ENCODE measurements around the gene TGFBR3.

TGFBR3 gene

GRCh38 chr1:91729621-91730358 is 156.2 kb downstream of the TGFBR3 start:
- no peak for DNase-seq

DNA sequence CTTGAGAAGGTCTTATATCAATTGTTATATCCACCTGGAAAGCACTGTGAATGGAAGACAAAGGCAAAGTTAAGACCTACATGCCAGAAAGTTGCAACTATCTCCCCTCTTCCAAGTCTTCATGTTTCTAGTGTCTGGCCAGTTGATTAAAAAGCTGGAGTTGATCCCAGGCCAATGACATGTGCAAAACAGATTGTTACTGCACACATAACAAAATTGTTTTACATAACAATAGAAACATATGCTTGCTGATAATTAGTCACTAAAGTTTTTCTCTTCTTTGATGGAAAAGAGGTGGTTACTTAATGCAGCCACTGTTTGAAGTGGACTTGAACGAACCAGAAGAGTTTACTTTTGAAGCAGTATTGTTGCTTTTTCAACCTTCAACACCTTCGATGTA is 158.2 kb downstream of the TGFBR3 start:
- DNase-seq = no peak

DNA sequence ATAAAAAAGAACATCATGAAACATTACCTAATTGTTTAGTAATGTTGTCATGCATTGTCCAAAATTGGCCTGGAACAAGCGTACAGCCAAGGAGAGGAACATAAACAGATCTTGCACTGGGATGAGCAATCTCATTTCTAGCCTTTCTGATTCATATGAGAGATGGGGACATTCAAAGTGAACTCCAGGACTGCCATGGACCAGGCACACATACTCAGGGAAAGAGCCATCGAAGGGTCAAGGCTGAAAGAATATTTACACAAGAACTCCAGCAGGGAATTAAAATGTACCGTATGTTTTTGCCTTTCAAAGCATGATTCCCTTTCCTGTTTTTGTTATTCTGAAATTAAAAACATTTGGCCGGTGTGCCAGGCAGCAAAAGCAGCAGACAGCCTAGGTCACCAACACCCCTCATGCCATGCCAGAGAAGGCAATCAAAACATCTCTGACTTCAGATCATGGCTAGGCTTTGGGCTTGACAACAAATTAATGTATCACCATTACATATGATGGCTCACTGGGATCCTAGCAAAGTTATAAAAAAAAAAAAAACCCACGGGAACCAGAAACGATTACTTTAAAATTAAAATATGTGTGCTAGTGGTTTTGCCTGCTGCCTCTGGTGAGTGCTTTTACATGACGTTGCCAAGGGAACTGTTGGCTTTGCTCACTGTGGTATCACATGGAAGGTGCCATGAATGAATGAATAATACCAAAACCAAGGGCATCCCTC is 159.8 kb downstream of the TGFBR3 start:
- peak in 1 of 2 experiments; percentile 5 for DNase-seq

- DNase-seq = no peak
Observed at GRCh38 chr1:91725618-91725988, 160.3 kb downstream of the TGFBR3 start.

DNA sequence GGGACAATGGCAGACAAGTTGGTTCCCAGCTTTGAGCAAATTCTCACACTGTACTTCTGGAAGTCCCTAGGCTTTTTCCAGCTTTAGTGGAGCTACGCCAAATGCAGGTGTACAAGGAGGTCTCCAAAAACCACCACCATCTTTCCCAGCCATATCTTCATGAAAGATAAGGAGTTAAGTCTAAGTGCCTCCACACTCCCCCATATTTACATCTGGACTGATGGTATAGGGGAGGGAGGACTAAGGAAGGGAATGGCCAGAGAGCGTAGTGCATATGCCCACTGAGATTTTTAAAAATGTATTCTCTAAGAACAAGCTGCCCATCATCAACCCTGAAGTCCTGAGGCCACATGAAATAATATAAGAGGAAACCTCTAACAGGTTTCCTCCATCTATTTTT is 161.3 kb downstream of the TGFBR3 start:
- DNase-seq = no peak

- DNase-seq = no peak
Observed at GRCh38 chr1:91724231-91724630, 161.7 kb downstream of the TGFBR3 start.

DNA sequence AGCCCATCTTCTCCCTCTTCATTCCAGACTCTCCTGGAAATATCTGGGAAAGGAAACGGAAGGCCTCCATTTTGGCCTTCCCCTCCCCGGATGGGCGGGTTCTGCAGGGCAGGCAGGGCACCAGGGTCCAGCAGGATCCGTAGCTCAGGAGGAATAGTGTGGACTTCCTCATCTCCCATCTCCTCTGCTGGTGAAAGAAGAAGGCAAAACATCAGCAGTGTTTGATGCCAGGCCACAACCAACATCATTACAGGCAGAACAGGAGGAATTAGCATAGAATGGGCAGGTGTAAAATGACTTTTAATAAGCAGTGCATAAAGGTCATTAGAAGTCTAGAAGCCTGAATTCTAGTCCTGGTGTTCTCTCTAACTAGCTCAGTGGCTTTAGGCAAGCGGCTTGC is 165.9 kb downstream of the TGFBR3 start:
- no peak for DNase-seq

DNA sequence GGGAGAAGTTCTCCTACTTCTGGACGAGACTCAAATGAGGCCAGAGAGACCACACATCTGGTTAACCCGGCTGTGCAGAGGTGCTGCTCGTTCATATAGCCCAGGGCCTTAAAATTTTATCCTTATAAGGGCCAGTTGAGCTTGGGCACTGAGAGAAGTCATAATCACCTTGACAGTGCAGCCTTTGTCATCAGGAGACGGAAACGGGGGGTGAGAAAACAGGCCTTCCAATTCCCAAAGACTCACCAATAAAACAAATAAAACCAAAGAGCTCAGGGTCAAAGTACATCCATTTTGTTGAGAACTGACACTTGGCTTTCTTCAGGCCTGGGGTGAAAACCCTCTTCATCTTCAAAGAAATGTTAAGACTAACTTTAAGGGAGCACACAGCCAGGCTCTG is 167.1 kb downstream of the TGFBR3 start:
- no peak for DNase-seq

DNA sequence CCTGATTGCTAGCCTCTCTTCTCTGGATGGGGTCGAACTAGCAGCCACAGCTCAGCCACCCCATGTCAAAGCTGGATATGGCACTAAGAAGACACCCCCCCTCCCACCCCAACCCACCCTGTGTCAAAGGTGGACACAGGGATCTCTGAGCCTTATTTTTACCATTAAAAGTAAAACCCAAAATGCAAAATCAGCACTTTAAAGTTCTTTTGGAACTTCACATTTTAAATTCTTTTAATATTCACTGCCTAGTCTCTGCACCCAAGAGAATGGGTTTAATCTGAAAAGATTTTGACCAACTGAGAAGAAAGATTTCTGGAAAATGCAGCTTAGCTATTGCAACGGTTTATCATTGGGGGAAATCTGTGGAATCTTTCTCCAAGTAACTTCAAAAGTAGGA is 167.6 kb downstream of the TGFBR3 start:
- no peak for DNase-seq

GRCh38 chr1:91717839-91718238 is 168.1 kb downstream of the TGFBR3 start:
- DNase-seq = no peak

DNA sequence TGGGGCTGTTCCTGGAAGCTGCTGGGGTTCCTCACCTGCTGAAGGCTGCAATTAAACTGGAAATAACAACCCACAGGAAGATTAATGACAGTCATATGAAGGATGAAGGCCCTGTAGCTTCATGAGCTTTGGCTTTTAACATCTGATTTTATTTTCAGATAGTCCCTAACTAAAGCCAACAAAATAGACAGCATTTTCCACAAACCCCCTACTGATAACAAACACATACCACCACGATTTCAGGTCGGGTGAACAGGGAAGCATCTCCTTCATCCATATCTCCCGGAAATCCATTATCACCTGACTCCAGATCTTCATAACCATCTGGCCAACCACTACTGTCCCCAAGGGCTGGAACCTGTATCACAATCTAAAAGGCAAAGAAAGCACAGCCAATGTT is 169.6 kb downstream of the TGFBR3 start:
- no peak for DNase-seq

- DNase-seq = no peak
Observed at GRCh38 chr1:91715416-91716000, 170.4 kb downstream of the TGFBR3 start.

- no peak for DNase-seq
Observed at GRCh38 chr1:91714867-91715381, 171.0 kb downstream of the TGFBR3 start.

DNA sequence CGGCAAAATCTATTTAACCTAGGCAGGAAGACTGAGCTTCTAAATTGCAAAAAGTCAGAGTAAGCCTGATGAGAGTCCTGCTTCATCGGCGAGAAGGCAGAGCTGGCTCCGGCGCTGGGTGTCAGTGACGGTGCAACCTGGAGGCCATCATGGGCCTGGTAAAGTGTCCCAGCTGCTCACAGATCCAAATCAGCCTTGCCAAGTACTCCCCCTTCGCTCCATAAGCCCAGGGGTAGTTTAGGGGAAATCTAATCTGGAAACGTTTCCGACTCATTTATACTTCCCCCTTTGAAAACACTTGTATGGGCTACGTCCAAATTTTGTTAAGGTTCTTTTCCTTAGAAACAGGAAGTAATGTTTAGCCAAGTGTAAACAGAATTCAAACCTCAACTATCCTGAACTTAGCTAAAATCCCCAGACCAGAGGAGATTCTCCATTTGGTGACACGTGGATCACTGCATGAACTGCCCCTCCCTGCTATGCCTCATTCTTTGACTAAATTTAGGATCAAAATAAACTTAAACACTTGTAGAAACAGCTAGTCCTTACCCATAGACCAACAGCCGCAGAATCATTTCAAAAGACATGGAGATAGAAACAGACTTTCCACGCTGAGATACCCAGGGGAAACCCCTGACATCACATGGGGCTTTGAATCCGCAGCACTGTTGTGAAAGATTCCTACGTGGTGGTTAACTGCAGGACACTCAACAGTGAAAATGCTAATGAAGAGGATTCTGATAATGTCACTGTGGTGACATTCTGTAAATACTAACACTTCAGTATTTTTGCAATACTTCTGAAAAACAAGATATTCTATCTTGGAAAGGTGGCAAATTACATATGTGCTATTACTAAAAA is 172.7 kb downstream of the TGFBR3 start:
- no peak for DNase-seq

DNA sequence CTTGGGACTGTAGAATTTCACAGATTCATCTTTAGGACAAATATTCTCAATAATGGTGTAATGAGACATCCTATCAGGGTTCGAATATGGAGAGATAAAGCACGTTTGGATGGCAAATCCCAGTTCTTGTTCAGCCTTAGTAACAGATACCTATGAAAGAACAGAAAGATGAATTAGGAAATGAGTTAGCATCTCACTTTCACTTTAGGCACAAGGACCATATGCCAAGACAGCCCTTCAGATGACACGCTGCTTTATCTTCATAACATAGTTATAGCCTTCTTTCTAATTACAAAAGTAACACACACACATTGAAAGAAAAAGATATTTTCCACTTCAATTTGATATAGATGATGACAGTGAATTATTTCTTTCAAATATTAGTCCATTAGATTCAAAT is 173.6 kb downstream of the TGFBR3 start:
- no peak for DNase-seq

DNA sequence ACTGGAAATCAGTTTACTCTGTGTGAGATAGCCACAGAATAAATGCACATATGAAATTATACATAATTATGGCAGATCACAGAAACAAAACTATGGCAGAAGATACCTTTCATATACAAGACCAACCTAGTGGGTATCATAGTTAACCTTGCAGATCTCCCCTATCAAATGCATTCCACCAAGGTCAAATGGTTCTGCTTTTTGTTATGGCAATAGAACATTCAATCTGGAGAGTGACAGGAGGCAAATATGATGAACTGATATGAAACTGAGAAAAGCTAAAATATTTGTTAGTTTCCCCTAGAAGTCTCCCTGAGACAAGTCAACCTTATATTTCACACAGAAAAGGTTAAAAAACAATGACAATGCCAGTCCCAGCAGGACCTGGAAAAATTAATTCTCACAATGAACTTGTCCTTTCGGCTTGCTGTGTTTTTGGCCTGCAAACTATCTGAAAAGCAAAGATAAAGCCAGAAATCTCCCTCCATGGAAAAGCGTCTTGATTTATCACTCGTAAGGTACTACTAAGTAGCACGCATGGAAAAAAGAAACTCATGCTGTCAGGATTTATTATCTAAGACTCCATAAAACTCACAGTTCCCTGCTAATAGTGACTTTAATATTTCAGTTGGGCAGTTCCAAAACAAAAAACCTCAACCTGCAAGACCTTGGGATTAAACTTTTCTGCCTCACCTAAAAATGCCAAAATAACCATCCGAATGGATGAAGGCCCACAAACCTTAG is 174.3 kb downstream of the TGFBR3 start:
- no peak for DNase-seq

- DNase-seq = no peak
Observed at GRCh38 chr1:91710261-91710660, 175.7 kb downstream of the TGFBR3 start.

- no peak for DNase-seq
Observed at GRCh38 chr1:91708691-91709090, 177.3 kb downstream of the TGFBR3 start.

- DNase-seq = no peak
Observed at GRCh38 chr1:91707890-91708218, 178.1 kb downstream of the TGFBR3 start.

- no peak for DNase-seq
Observed at GRCh38 chr1:91707114-91707889, 178.6 kb downstream of the TGFBR3 start.

DNA sequence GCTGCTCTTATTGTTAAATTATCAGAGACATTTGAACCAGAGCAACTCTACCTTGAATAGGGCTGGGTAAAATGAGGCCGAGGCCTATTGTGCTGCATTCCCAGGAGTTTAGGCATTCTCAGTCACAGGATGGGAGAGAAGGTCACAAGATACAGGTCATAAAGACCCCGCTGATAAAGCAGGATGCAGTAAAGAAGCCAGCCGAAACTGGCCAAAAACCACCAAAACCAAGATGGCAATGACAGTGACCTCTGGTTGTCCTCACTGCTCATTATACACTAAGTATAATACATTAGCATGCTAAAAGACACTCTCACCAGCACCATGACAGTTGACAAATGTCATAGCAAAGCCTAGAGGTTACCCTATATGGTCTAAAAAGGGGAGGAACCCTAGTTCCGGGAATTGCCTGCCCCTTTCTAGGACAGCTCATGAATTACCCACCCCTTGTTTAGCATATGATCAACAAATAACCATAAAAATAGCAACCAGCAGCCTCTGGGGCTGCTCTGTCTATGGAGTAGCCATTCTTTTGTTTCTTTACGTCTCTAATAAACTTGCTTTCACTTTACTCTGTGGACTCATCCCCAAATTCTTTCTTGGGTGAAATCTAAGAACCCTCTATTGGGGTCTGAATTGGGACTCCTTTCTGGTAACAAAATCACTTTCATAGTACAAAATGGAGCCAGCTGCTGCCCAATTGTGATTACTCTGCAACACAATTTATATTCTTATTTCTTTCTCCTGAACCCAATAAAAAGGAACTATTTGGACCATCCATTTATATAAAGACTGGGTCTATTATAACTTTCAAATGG is 179.6 kb downstream of the TGFBR3 start:
- no peak for DNase-seq

All from NCI-H446 (cell line).